ENCODE measurements around the gene SENP7.
"Not testable (repeated sequence)": the region's sequence is repeated elsewhere in the genome, so short reads cannot be mapped to it uniquely, and the experiment has no call there.

SENP7 gene

DNA sequence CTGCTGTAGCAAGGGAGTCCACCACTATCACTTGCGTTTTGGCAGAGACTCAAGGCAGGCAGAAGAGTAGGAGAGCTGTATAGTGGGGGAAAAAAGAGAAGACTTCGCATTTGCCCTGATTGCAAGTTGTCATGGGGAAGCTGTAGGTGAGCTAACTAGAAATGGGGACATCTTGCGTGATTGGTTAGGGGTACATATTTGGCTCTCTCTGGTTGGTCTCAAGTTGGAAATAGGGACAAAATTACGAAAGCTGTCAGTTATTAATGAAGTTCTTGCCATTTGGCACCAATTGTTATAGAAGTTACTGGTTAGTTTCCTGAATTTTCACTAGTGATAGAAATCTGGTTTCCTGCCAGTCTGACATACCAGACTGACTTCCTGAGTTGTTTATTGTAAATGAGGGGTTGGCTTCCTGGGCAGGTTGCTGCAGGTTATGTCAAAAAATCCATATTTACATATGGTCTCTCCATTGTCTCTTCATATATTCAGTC is 8.2 kb upstream of the SENP7 start:
- DNase-seq (ENCODE audit: low read depth) = no peak

DNA sequence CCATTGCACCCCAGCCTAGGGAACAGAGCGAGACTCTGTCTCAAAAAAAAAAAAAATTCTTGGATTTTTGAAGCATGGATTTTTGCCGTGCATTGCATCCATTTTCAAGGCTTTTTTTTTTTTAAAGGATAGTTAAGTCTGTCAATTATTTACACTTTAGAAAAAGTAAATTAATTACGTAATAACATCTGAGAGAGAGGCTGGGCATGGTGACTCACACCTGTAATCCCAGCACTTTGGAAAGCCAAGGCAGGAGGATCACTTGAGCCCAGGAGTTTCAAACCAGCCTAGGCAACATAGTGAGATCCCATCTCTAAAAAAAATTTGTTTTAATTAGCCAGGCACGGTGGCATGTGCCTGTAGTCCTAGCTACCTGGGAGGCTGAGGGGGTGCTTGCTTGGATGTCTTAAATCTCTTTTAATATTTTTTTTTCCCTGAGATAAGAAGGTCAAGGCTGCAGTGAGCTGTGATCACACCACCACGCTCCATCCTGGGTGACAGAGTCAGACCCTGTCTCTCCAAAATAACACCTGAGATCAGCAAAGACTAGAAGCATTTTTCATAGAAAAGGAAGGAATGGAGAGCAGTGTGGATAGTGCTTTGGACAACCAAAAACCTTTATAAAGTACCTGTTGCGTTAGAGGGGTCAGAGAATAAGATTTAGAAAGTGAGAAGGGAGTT is 6.8 kb upstream of the SENP7 start:
- peak; percentile 6 for DNase-seq (ENCODE audit: low read depth)

GRCh38 chr3:101518421-101518871 is 5.4 kb upstream of the SENP7 start:
- peak; percentile 58 for DNase-seq (ENCODE audit: low read depth)

- DNase-seq (ENCODE audit: low read depth) = no peak
These were observed 491 bp upstream of the SENP7 start for GRCh38 chr3:101513419-101513986.

GRCh38 chr3:101512396-101512645 is 691 bp downstream of the SENP7 start:
- no peak for DNase-seq (ENCODE audit: low read depth)

- DNase-seq (ENCODE audit: low read depth) = peak; percentile 82
These were observed 3.2 kb downstream of the SENP7 start for GRCh38 chr3:101509811-101510210.

- peak; percentile 22 for DNase-seq (ENCODE audit: low read depth)
These were observed 3.7 kb downstream of the SENP7 start for GRCh38 chr3:101509281-101509680.

DNA sequence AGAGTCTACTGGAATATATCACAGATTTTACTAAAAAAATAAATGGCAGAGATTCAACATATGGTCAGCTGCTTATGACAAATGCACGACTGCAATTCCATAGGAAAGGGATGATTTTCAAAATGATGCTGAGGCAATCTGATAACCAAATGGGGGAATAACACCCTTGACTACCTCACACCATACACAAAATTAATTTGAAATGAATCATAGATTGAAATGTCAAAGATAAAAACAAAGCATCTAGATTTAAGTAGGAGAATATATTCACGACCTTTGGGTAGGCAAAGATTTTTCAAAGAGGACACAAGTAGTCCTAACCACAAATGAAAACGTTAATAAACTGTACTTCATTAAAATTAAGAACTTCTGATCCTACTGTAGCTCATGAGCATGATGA is 11.2 kb downstream of the SENP7 start:
- DNase-seq (ENCODE audit: low read depth) = no peak

- DNase-seq (ENCODE audit: low read depth) = no peak
These were observed 12.8 kb downstream of the SENP7 start for GRCh38 chr3:101500208-101500607.

DNA sequence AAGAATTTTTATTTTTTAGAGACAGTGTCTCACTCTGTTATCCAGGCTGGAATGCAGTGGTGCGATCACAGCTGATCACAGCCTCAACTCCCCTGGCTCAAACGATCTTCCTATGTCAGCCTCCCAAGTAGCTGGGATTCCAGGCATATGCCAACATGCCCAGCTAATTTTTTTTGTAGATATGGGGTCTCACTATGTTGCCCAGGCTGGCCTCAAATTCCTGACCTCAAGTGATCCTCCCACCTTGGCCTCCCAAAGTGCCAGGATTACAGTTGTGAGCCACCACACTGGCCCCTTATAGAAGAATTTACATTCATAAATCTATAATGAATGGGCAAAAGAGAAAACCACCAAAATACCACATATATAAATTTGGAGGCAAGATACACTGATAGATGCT is 15.2 kb downstream of the SENP7 start:
- DNase-seq (ENCODE audit: low read depth) = no peak

DNA sequence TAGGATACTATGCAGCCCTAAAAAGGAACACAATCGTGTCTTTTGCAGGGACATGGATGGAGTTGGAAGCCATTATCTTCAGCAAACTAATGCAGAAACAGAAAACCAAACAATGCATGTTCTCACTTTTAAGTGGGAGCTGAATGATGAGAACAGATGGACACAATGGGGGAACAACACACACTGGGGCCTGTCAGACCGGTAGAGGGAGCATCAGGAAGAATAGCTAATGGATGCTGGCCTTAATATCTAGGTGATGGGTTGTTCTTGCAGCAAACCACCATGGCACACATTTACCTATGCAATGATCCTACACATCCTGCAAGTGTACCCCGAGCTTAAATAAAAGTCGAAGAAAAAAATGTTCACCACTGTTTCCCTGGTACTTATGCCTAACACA is 17.5 kb downstream of the SENP7 start:
- no peak for DNase-seq (ENCODE audit: low read depth)

- peak; percentile 78 for DNase-seq (ENCODE audit: low read depth)
These were observed 28.0 kb downstream of the SENP7 start for GRCh38 chr3:101484805-101485620.

DNA sequence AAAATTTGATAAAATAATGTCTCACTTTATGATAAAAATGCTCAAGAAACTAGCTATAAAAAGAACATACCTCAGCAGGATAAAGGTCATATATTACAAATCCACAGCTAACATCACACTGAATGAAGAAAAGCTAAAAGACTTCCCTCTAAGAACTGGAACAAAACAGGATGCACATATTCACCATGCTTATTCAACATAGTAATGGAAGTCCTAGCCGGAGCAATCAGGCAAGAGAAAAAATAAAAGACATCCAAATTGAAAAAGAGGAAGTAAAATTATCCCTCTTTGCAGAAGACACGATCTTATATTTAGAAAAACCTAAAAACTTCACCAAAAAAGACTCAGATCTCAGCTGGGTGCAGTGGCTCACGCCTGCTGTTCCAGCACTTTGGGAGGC is 34.0 kb downstream of the SENP7 start:
- DNase-seq (ENCODE audit: low read depth) = no peak

DNA sequence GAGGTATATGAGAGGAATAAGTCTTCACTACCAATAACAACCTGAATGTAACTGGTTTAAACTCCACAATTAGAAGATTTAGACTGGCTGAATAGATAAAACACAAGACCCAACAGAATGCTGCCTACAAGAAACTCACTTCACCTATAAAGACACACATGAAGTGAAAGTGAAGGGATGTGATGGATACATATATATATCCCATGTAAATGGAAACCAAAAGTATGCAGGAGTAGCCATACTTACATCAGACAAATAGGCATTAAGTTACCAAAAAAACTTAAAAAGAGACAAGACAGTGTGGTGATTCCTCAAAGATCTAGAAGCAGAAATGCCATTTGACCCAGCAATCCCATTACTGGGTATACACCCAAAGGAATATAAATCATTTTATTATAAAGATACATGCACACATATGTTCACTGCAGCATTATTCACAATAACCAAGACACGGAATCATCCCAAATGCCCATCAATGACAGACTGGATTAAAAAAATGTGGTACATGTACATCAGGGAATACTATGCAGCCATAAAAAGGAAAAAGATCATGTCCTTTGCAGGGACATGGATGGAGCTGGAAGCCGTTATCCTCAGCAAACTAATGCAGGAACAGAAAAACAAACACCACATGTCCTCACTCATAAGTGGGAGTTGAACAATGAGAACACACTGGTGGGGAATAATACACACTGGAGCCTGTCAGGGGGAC is 38.0 kb downstream of the SENP7 start:
- not testable (repeated sequence) for DNase-seq (ENCODE audit: low read depth)

GRCh38 chr3:101468676-101469075 is 44.3 kb downstream of the SENP7 start:
- DNase-seq (ENCODE audit: low read depth) = not testable (repeated sequence)

GRCh38 chr3:101467310-101467663 is 45.7 kb downstream of the SENP7 start:
- not testable (repeated sequence) for DNase-seq (ENCODE audit: low read depth)

DNA sequence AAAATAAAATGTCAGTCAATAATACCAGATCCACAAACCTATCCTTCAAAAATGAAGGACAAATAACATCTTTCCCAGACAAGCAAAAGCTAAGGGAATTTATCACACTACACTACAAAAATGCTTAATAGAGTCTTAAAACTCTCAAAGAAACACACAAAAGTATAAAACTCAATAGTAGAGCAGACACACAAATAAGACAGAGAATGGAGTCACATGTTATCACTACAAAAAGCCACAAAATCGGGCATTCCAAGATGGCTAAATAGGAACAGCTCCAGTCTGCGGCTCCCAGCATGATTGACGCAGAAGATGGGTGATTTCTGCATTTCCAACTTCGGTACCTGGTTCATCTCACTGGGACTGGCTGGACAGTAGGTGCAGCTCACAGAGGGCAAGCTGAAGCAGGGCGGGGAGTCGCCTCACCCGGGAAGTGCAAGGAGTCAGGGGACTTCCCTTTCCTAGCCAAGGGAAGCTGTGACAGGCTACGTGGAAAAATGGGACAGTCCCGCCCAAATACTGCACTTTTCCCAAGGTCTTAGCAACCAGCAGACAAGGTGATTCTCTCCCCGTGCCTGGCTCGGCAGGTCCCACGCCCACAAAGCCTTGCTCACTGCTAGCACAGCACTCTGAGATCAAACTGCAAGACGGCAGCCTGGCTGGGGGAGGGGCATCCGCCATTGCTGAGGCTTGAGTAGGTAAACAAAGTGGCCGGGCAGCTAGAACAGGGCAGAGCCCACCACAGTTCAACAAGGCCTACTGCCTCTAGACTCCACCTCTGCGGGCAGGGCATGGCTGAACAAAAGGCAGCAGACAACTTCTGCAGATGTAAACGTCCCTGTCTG is 46.3 kb downstream of the SENP7 start:
- no peak for DNase-seq (ENCODE audit: low read depth)

DNA sequence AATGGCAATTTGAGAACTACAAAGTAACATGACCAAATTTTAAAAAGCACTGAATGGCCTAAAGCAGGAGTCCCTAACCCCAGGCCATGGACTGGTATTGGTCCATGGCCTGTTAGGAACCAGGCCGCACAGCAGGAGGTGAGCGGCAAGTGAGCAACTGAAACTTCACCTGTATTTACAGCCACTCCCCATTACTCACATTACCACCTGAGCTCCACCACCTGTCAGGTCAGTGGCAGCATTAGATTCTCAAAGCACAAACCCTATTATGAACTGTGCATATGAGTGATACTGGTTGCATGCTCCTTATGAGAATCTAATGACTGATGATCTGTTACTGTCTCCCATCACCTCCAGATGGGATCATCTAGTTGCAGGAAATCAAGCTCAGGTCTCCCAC is 48.8 kb downstream of the SENP7 start:
- no peak for DNase-seq (ENCODE audit: low read depth)

DNA sequence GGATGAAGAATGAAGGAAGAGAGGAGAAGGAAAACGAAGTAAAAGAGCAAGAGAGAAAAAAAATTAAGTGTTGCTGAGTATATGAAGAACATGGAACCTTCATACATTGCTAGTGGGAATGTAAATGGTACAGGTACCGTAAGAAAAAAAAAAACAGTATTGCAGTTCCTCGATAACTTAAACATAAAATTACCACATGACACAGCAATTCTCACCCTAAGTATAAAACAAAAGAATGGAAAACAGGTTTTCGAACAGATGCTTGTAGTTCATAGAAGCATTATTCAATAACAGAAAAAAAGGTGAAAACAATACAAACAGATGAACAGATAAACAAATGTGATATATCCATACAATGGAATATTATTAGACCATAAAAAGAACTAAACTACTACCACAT is 51.6 kb downstream of the SENP7 start:
- no peak for DNase-seq (ENCODE audit: low read depth)

DNA sequence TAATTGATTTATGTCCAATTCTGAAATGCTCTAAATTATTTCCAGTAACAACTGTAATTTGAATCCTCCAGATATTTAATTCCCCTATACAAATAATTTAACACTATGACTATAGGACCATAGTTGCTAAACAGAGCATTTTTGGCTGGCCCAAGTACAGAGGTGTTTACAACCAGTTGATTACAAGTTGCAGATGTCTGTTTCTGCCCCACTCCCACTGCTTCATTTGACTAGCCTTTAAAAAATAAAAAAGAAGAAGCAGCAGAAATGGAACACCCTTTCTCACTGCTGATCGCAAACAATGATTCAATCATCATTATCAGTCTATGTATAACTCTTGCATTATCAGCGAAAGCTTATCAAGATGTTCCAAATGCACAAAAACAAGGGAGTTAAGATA is 54.6 kb downstream of the SENP7 start:
- no peak for DNase-seq (ENCODE audit: low read depth)

DNA sequence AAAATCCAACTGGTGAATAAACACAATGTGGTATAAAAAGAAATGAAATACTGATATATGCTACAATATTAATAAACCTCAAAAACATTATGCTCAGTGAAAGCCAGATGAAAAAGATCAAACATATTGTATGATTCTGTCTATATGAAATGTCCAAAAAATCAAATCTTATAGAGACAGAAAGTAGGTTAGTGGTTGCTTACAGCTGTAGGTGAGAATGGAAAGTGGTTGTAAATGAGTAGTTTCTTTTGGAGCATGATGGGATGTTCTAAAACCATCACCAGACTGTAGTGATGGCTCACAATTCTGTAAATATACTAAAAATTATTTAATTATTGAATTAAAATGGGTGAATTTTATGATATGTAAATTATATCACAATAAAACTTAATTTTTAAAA is 58.4 kb downstream of the SENP7 start:
- DNase-seq (ENCODE audit: low read depth) = no peak

GRCh38 chr3:101453961-101454360 is 59.1 kb downstream of the SENP7 start:
- DNase-seq (ENCODE audit: low read depth) = no peak

Measured in ELR (cell line).